ENCODE results near the gene DCTN5. TPM values are rescaled to one million over a fixed set of nuclear protein-coding genes. Genes with fewer than 3 reads are reported as not detected.

The DCTN5 gene
- polyA plus RNA-seq: 54.0 TPM
- long read RNA-seq, donor 1, full-length matches to known transcripts: 31 of 31 reads
- long read RNA-seq, donor 1, partial matches to known transcripts: 0 of 31 reads
- long read RNA-seq, donor 1, other reads (novel, unspliced or antisense): 0 of 31 reads
- long read RNA-seq, donor 2, full-length matches to known transcripts: 98 of 98 reads
- long read RNA-seq, donor 2, partial matches to known transcripts: 0 of 98 reads
- long read RNA-seq, donor 2, other reads (novel, unspliced or antisense): 0 of 98 reads
- long read RNA-seq, donor 3: 0 reads
- long read RNA-seq, donor 4, full-length matches to known transcripts: 7 of 7 reads
- long read RNA-seq, donor 4, partial matches to known transcripts: 0 of 7 reads
- long read RNA-seq, donor 4, other reads (novel, unspliced or antisense): 0 of 7 reads
- long read RNA-seq, donor 5, full-length matches to known transcripts: 31 of 31 reads
- long read RNA-seq, donor 5, partial matches to known transcripts: 0 of 31 reads
- long read RNA-seq, donor 5, other reads (novel, unspliced or antisense): 0 of 31 reads
- long read RNA-seq, donor 6, full-length matches to known transcripts: 43 of 57 reads
- long read RNA-seq, donor 6, partial matches to known transcripts: 14 of 57 reads
- long read RNA-seq, donor 6, other reads (novel, unspliced or antisense): 0 of 57 reads
- long read RNA-seq, donor 7, full-length matches to known transcripts: 29 of 29 reads
- long read RNA-seq, donor 7, partial matches to known transcripts: 0 of 29 reads
- long read RNA-seq, donor 7, other reads (novel, unspliced or antisense): 0 of 29 reads
- long read RNA-seq, donor 8, full-length matches to known transcripts: 84 of 84 reads
- long read RNA-seq, donor 8, partial matches to known transcripts: 0 of 84 reads
- long read RNA-seq, donor 8, other reads (novel, unspliced or antisense): 0 of 84 reads
- long read RNA-seq, donor 9, full-length matches to known transcripts: 55 of 66 reads
- long read RNA-seq, donor 9, partial matches to known transcripts: 11 of 66 reads
- long read RNA-seq, donor 9, other reads (novel, unspliced or antisense): 0 of 66 reads
- long read RNA-seq, donor 10, full-length matches to known transcripts: 41 of 41 reads
- long read RNA-seq, donor 10, partial matches to known transcripts: 0 of 41 reads
- long read RNA-seq, donor 10, other reads (novel, unspliced or antisense): 0 of 41 reads
- long read RNA-seq, donor 11, full-length matches to known transcripts: 28 of 37 reads
- long read RNA-seq, donor 11, partial matches to known transcripts: 9 of 37 reads
- long read RNA-seq, donor 11, other reads (novel, unspliced or antisense): 0 of 37 reads

GRCh38 chr16:23640931-23641765, at the start of gene DCTN5, which contains the start of gene PALB2:
Gene DCTN5, plus strand, starts transcription at chr16:23641466. Its CDS starts 77 bp downstream, at chr16:23641543.
Gene PALB2, minus strand, starts transcription at chr16:23641310. Its CDS starts 153 bp downstream, at chr16:23641157.
- no CpG with 5 or more reads among the region's 64 CpGs for WGBS (ENCODE audit: insufficient coverage, low lambda C conversion rate)
- Histone ChIP-seq H3K27me3 (ENCODE audit: control insufficient read depth, insufficient read depth, low read length) (no peaks in the 10 kb centered on the region), H3K4me1 (ENCODE audit: control insufficient read depth, insufficient read depth, low read length) (peaks cover 8% of the 10 kb centered on the region), H3K36me3 (ENCODE audit: control insufficient read depth, insufficient read depth, low read length) (peaks cover 22% of the 10 kb centered on the region), H3K27ac (ENCODE audit: low read length) (peak within 1 kb of the TSS; percentile 88), H3K9me3 (ENCODE audit: control insufficient read depth, low read depth, low read length) (no peaks in the 10 kb centered on the region), H3K4me3 (ENCODE audit: low read length) (peak within 1 kb of the TSS; percentile 97)
- peak; percentile 93 to 95 for DNase-seq

GRCh38 chr16:23594186-23594585, 47.1 kb upstream of the DCTN5 start:
- Histone ChIP-seq H3K4me1 (ENCODE audit: control insufficient read depth, insufficient read depth, low read length) (no peaks in the 10 kb centered on the region), H3K4me3 (ENCODE audit: low read length) (no peak overlapping the region), H3K9me3 (ENCODE audit: control insufficient read depth, low read depth, low read length) (no peaks in the 10 kb centered on the region), H3K36me3 (ENCODE audit: control insufficient read depth, insufficient read depth, low read length) (peaks cover 46% of the 10 kb centered on the region), H3K27me3 (ENCODE audit: control insufficient read depth, insufficient read depth, low read length) (no peaks in the 10 kb centered on the region), H3K27ac (ENCODE audit: low read length) (no peak overlapping the region)
- DNase-seq: no peak
- no CpG with 5 or more reads among the region's 12 CpGs for WGBS (ENCODE audit: insufficient coverage, low lambda C conversion rate)

- 0% methylated on average over 1 of the region's 34 CpGs for WGBS (ENCODE audit: insufficient coverage, low lambda C conversion rate)
- Histone ChIP-seq H3K4me3 (ENCODE audit: low read length) (peak overlapping the region; percentile 93), H3K27ac (ENCODE audit: low read length) (peak overlapping the region; percentile 42), H3K27me3 (ENCODE audit: control insufficient read depth, insufficient read depth, low read length) (no peaks in the 10 kb centered on the region), H3K36me3 (ENCODE audit: control insufficient read depth, insufficient read depth, low read length) (peaks cover 34% of the 10 kb centered on the region), H3K4me1 (ENCODE audit: control insufficient read depth, insufficient read depth, low read length) (no peaks in the 10 kb centered on the region), H3K9me3 (ENCODE audit: control insufficient read depth, low read depth, low read length) (no peaks in the 10 kb centered on the region)
- DNase-seq: peak; percentile 43 to 64
These were observed 45.9 kb upstream of the DCTN5 start for GRCh38 chr16:23595246-23595950.

- H3K27ac ChIP-seq (ENCODE audit: low read length): peak within 1 kb of the TSS; percentile 42
- H3K4me3 ChIP-seq (ENCODE audit: low read length): peak within 1 kb of the TSS; percentile 93
- H3K27me3 ChIP-seq (ENCODE audit: control insufficient read depth, insufficient read depth, low read length): no peaks in the 10 kb centered on the region
- no peaks in the 10 kb centered on the region for H3K4me1 ChIP-seq (ENCODE audit: control insufficient read depth, insufficient read depth, low read length)
- WGBS (ENCODE audit: insufficient coverage, low lambda C conversion rate): 80% methylated on average over 1 of the region's 67 CpGs
- peak; percentile 89 to 94 for DNase-seq
- H3K9me3 ChIP-seq (ENCODE audit: control insufficient read depth, low read depth, low read length): no peaks in the 10 kb centered on the region
- H3K36me3 ChIP-seq (ENCODE audit: control insufficient read depth, insufficient read depth, low read length): peaks cover 27% of the 10 kb centered on the region
These were observed 45.1 kb upstream of the DCTN5 start, which contains the start of gene NDUFAB1 for GRCh38 chr16:23595951-23596720. Gene NDUFAB1, minus strand, starts transcription at chr16:23596316. Its CDS starts 26 bp downstream, at chr16:23596290.

- Histone ChIP-seq H3K36me3 (ENCODE audit: control insufficient read depth, insufficient read depth, low read length) (peaks cover 22% of the 10 kb centered on the region), H3K4me1 (ENCODE audit: control insufficient read depth, insufficient read depth, low read length) (no peaks in the 10 kb centered on the region), H3K27ac (ENCODE audit: low read length) (peak overlapping the region; percentile 30), H3K9me3 (ENCODE audit: control insufficient read depth, low read depth, low read length) (no peaks in the 10 kb centered on the region), H3K27me3 (ENCODE audit: control insufficient read depth, insufficient read depth, low read length) (no peaks in the 10 kb centered on the region), H3K4me3 (ENCODE audit: low read length) (no peak overlapping the region)
- WGBS (ENCODE audit: insufficient coverage, low lambda C conversion rate): 25% methylated on average over 1 of the region's 11 CpGs
- DNase-seq: peak; percentile 50 to 58
These were observed 44.1 kb upstream of the DCTN5 start for GRCh38 chr16:23597003-23597756.

GRCh38 chr16:23607726-23608125, 33.5 kb upstream of the DCTN5 start:
- H3K27ac ChIP-seq (ENCODE audit: low read length): no peak overlapping the region
- no peaks in the 10 kb centered on the region for H3K27me3 ChIP-seq (ENCODE audit: control insufficient read depth, insufficient read depth, low read length)
- no peaks in the 10 kb centered on the region for H3K4me1 ChIP-seq (ENCODE audit: control insufficient read depth, insufficient read depth, low read length)
- no peak for DNase-seq
- H3K9me3 ChIP-seq (ENCODE audit: control insufficient read depth, low read depth, low read length): no peaks in the 10 kb centered on the region
- no CpG with 5 or more reads among the region's 6 CpGs for WGBS (ENCODE audit: insufficient coverage, low lambda C conversion rate)
- no peak overlapping the region for H3K4me3 ChIP-seq (ENCODE audit: low read length)
- peaks cover 40% of the 10 kb centered on the region for H3K36me3 ChIP-seq (ENCODE audit: control insufficient read depth, insufficient read depth, low read length)

- Histone ChIP-seq H3K27ac (ENCODE audit: low read length) (no peak overlapping the region), H3K27me3 (ENCODE audit: control insufficient read depth, insufficient read depth, low read length) (no peaks in the 10 kb centered on the region), H3K36me3 (ENCODE audit: control insufficient read depth, insufficient read depth, low read length) (peaks cover 42% of the 10 kb centered on the region), H3K4me1 (ENCODE audit: control insufficient read depth, insufficient read depth, low read length) (no peaks in the 10 kb centered on the region), H3K4me3 (ENCODE audit: low read length) (no peak overlapping the region), H3K9me3 (ENCODE audit: control insufficient read depth, low read depth, low read length) (no peaks in the 10 kb centered on the region)
- WGBS (ENCODE audit: insufficient coverage, low lambda C conversion rate): 91% methylated on average over 4 of the region's 4 CpGs
- no peak for DNase-seq
These were observed 33.1 kb upstream of the DCTN5 start for GRCh38 chr16:23608194-23608593.

GRCh38 chr16:23609929-23610328, 31.3 kb upstream of the DCTN5 start:
- DNase-seq: no peak
- no peaks in the 10 kb centered on the region for H3K9me3 ChIP-seq (ENCODE audit: control insufficient read depth, low read depth, low read length)
- H3K4me3 ChIP-seq (ENCODE audit: low read length): no peak overlapping the region
- WGBS (ENCODE audit: insufficient coverage, low lambda C conversion rate): no CpG with 5 or more reads among the region's 1 CpG
- H3K27ac ChIP-seq (ENCODE audit: low read length): no peak overlapping the region
- no peaks in the 10 kb centered on the region for H3K4me1 ChIP-seq (ENCODE audit: control insufficient read depth, insufficient read depth, low read length)
- H3K27me3 ChIP-seq (ENCODE audit: control insufficient read depth, insufficient read depth, low read length): no peaks in the 10 kb centered on the region
- peaks cover 40% of the 10 kb centered on the region for H3K36me3 ChIP-seq (ENCODE audit: control insufficient read depth, insufficient read depth, low read length)

All from large intestine (tissue), 12 donors.